Measurements from ENCODE around the gene PCDHGB4.

DNA sequence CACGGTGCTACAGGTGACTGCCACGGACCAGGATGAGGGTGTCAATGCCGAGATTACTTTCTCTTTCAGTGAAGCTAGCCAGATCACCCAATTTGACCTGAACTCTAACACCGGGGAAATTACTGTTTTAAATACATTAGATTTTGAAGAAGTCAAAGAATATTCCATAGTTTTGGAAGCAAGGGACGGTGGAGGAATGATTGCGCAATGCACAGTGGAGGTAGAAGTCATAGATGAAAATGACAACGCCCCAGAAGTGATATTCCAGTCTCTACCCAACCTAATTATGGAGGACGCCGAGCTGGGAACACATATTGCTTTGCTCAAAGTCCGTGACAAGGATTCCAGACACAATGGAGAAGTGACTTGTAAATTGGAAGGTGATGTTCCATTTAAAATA is 1.2 kb downstream of the PCDHGB4 start:
- TF ChIP-seq, protein P1, sequence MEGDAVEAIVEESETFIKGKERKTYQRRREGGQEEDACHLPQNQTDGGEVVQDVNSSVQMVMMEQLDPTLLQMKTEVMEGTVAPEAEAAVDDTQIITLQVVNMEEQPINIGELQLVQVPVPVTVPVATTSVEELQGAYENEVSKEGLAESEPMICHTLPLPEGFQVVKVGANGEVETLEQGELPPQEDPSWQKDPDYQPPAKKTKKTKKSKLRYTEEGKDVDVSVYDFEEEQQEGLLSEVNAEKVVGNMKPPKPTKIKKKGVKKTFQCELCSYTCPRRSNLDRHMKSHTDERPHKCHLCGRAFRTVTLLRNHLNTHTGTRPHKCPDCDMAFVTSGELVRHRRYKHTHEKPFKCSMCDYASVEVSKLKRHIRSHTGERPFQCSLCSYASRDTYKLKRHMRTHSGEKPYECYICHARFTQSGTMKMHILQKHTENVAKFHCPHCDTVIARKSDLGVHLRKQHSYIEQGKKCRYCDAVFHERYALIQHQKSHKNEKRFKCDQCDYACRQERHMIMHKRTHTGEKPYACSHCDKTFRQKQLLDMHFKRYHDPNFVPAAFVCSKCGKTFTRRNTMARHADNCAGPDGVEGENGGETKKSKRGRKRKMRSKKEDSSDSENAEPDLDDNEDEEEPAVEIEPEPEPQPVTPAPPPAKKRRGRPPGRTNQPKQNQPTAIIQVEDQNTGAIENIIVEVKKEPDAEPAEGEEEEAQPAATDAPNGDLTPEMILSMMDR (conservative IDR thresholded peaks at IDR 0.05): no peak
- TF ChIP-seq EZH2 (IDR thresholded peaks at IDR 0.05; ENCODE audit: low read depth): no peak

All from PC-9 (cell line).